GOT3 (cell line): ENCODE results near the gene STUB1.

ENCODE experiments used
- DNase-seq: peaks from one replicate; lab custom pipeline; 2025; ENCODE audit warnings: mixed read lengths; lab: John Stamatoyannopoulos, UW

The STUB1 gene

GRCh38 chr16:667113-667779 lies 13.0 kb upstream of the STUB1 start:
- no peak for DNase-seq

GRCh38 chr16:667780-668518 lies 12.3 kb upstream of the STUB1 start, which contains the start of gene RHOT2:
Gene RHOT2 (plus strand): TSS chr16:668132. CDS start chr16:668200, 68 bp downstream.
- DNase-seq, result peak; percentile 70

GRCh38 chr16:668519-669171 lies 11.6 kb upstream of the STUB1 start:
- no peak for DNase-seq

- DNase-seq, result no peak
Measured at GRCh38 chr16:669666-670065, 10.5 kb upstream of the STUB1 start.

- no peak for DNase-seq
Measured at GRCh38 chr16:670485-671352, 9.5 kb upstream of the STUB1 start.

GRCh38 chr16:671353-672131 lies 8.7 kb upstream of the STUB1 start:
- DNase-seq, result no peak

- no peak for DNase-seq
Measured at GRCh38 chr16:672371-672770, 7.8 kb upstream of the STUB1 start.

- DNase-seq, result no peak
Measured at GRCh38 chr16:672851-673250, 7.4 kb upstream of the STUB1 start.

GRCh38 chr16:673399-673991 lies 6.7 kb upstream of the STUB1 start:
- DNase-seq, result no peak

GRCh38 chr16:674214-674881 lies 5.9 kb upstream of the STUB1 start:
- no peak for DNase-seq

GRCh38 chr16:674968-675883 lies 5.0 kb upstream of the STUB1 start, which contains the start of gene RHBDL1:
Gene RHBDL1 (plus strand): TSS chr16:675671. CDS start chr16:675791, 120 bp downstream.
- DNase-seq, result no peak

GRCh38 chr16:675884-676564 lies 4.2 kb upstream of the STUB1 start:
- no peak for DNase-seq

GRCh38 chr16:676565-676902 lies 3.7 kb upstream of the STUB1 start:
- DNase-seq, result no peak

- no peak for DNase-seq
Measured at GRCh38 chr16:676913-677312, 3.3 kb upstream of the STUB1 start.

GRCh38 chr16:677316-678190 lies 2.7 kb upstream of the STUB1 start:
- no peak for DNase-seq

GRCh38 chr16:678209-678857 lies 1.9 kb upstream of the STUB1 start:
- DNase-seq, result no peak
